GM23338 (cell line): ENCODE measurements around the gene SRM. TPM values are rescaled to one million over a fixed set of nuclear protein-coding genes. Genes with fewer than 3 reads are reported as not detected.

Experiments
- ATAC-seq: fragments of 200-7000 bp; cut with Tn5 transposase; 3 replicates; pipeline ENCODE4 v1.9.1; 2020
- DNase-seq: peaks from one replicate; pipeline ENCODE4 v3.0.0-alpha.2; 2015; ENCODE audit warnings: low spot score
- H2AFZ ChIP-seq: fragments of 200-600 bp; sonication (generic); 2 replicates; pipeline ENCODE4 v1.8.0; 2016; ENCODE audit warnings: antibody characterized with exemption, mild to moderate bottlenecking, moderate library complexity
- H3F3A ChIP-seq: fragments of 200-600 bp; sonication (generic); replicated peaks from 2 replicates; pipeline ENCODE4 v1.8.0; 2017; ENCODE audit warnings: antibody characterized with exemption, mixed run types, low read depth
- H3K27ac ChIP-seq: fragments of 200-600 bp; sonication (generic); 2 replicates; pipeline ENCODE4 v1.6.1; 2016; ENCODE audit warnings: low read depth
- H3K27me3 ChIP-seq: fragments of 200-600 bp; sonication (generic); 2 replicates; pipeline ENCODE4 v1.8.0; 2016; ENCODE audit warnings: mild to moderate bottlenecking, mixed run types, moderate library complexity; ENCODE audit not compliant: insufficient read depth
- H3K36me3 ChIP-seq: fragments of 200-600 bp; sonication (generic); 2 replicates; pipeline ENCODE4 v1.8.0; 2016; ENCODE audit warnings: mild to moderate bottlenecking; ENCODE audit not compliant: insufficient read depth
- H3K4me1 ChIP-seq: fragments of 200-600 bp; sonication (generic); 2 replicates; pipeline ENCODE4 v1.8.0; 2016; ENCODE audit warnings: mild to moderate bottlenecking, moderate library complexity; ENCODE audit not compliant: insufficient read depth
- H3K4me2 ChIP-seq: fragments of 200-600 bp; sonication (generic); 2 replicates; pipeline ENCODE4 v1.7.1; 2017; ENCODE audit warnings: mixed run types
- H3K4me3 ChIP-seq: fragments of 200-600 bp; sonication (generic); 2 replicates; pipeline ENCODE4 v1.6.1; 2016; ENCODE audit warnings: mixed run types
- H3K79me2 ChIP-seq: fragments of 200-600 bp; sonication (generic); replicated peaks from 2 replicates; pipeline ENCODE4 v1.8.0; 2017; ENCODE audit warnings: mild to moderate bottlenecking; ENCODE audit not compliant: insufficient read depth
- H3K9me2 ChIP-seq: fragments of 200-600 bp; sonication (generic); 2 replicates; pipeline ENCODE4 v1.8.0; 2017; ENCODE audit not compliant: insufficient read depth
- H4K20me1 ChIP-seq: fragments of 200-600 bp; sonication (generic); replicated peaks from 2 replicates; pipeline ENCODE4 v1.8.0; 2017; ENCODE audit warnings: mild to moderate bottlenecking; ENCODE audit not compliant: insufficient read depth
- H3K27ac Mint-ChIP-seq: 2 replicates; pipeline ENCODE4 v1.8.0; 2020; ENCODE audit warnings: inconsistent platforms, mild to moderate bottlenecking, moderate library complexity, mixed read lengths
- H3K27me3 Mint-ChIP-seq: 3 replicates; pipeline ENCODE4 v1.8.0; 2022; ENCODE audit warnings: low read depth, mild to moderate bottlenecking, moderate library complexity, mixed read lengths, inconsistent platforms; ENCODE audit not compliant: insufficient read depth, poor library complexity
- H3K36me3 Mint-ChIP-seq: 3 replicates; pipeline ENCODE4 v1.8.0; 2021; ENCODE audit warnings: low read depth, mild to moderate bottlenecking, inconsistent platforms, moderate library complexity, mixed read lengths
- H3K4me1 Mint-ChIP-seq: 3 replicates; pipeline ENCODE4 v1.8.0; 2020; ENCODE audit warnings: mild to moderate bottlenecking, inconsistent platforms, mixed read lengths
- H3K4me3 Mint-ChIP-seq: 3 replicates; pipeline ENCODE4 v1.8.0; 2021; ENCODE audit warnings: moderate library complexity, mild to moderate bottlenecking, inconsistent platforms, mixed read lengths
- H3K9me3 Mint-ChIP-seq: 3 replicates; pipeline ENCODE4 v1.8.0; 2020; ENCODE audit warnings: moderate library complexity, mild to moderate bottlenecking, inconsistent platforms, mixed read lengths
- CREB1 ChIP-seq: fragments of 250-450 bp; sonication (Bioruptor Pico); IDR thresholded peaks from 2 replicates; pipeline ENCODE4 v1.5.0; 2020; ENCODE audit warnings: low read depth, mild to moderate bottlenecking, moderate library complexity
- EZH2 ChIP-seq: fragments of 200-600 bp; sonication (generic); IDR thresholded peaks from one replicate; pipeline ENCODE4 v1.8.0; 2017; ENCODE audit warnings: antibody characterized with exemption, mild to moderate bottlenecking, low read depth; ENCODE audit not compliant: unreplicated experiment
- EZH2phosphoT487 ChIP-seq: fragments of 200-600 bp; sonication (generic); IDR thresholded peaks from one replicate; pipeline ENCODE4 v1.8.1; 2018; ENCODE audit warnings: antibody characterized with exemption; ENCODE audit not compliant: unreplicated experiment
- NANOG ChIP-seq: IDR thresholded peaks from 2 replicates; pipeline ENCODE4 v1.6.1; 2016; ENCODE audit warnings: antibody characterized with exemption, borderline replicate concordance
- POLR2AphosphoS5 ChIP-seq: IDR thresholded peaks from 2 replicates; pipeline ENCODE4 v1.6.1; 2016; ENCODE audit warnings: antibody characterized with exemption, low read depth
- STAT1 ChIP-seq: IDR thresholded peaks from one replicate; pipeline ENCODE4 v1.6.1; 2016; ENCODE audit warnings: antibody characterized with exemption; ENCODE audit not compliant: unreplicated experiment
- ZNF331 ChIP-seq: fragments of 250-450 bp; sonication (Bioruptor Pico); IDR thresholded peaks from 2 replicates; pipeline ENCODE4 v1.5.0; 2020; ENCODE audit warnings: low read depth, mild to moderate bottlenecking, moderate library complexity
- polyA plus RNA-seq: library from polyadenylated mRNA; unstranded; fragments of >200 nt; fragmentation: Nextera tagmentation; extraction: Ambion mirVana; gene quantifications from 2 replicates; pipeline ENCODE4 v1.2.1, GENCODE V29; 2016
- total RNA-seq: library from RNA; depleted of rRNA; stranded (reverse); fragments of >200 nt; shearing (Covaris generic); gene quantifications from 2 replicates; pipeline ENCODE4 v1.2.3, GENCODE V29; 2014
- TF ChIP-seq, protein P1 (sequence below): IDR thresholded peaks from 2 replicates; pipeline ENCODE4 v1.6.1; 2016; ENCODE audit warnings: antibody characterized with exemption
- TF ChIP-seq, protein P2 (sequence below): fragments of 250-450 bp; sonication (Bioruptor Pico); IDR thresholded peaks from 2 replicates; pipeline ENCODE4 v1.5.0; 2020; ENCODE audit warnings: mild to moderate bottlenecking, moderate library complexity
- TF ChIP-seq, protein P3 (sequence below): IDR thresholded peaks from one replicate; pipeline ENCODE4 v1.6.1; 2018; ENCODE audit warnings: antibody characterized with exemption; ENCODE audit not compliant: unreplicated experiment

Gene SRM
- total and polyA plus RNA-seq, 2 experiments from 2014 or later, result 170 to 253 TPM

DNA sequence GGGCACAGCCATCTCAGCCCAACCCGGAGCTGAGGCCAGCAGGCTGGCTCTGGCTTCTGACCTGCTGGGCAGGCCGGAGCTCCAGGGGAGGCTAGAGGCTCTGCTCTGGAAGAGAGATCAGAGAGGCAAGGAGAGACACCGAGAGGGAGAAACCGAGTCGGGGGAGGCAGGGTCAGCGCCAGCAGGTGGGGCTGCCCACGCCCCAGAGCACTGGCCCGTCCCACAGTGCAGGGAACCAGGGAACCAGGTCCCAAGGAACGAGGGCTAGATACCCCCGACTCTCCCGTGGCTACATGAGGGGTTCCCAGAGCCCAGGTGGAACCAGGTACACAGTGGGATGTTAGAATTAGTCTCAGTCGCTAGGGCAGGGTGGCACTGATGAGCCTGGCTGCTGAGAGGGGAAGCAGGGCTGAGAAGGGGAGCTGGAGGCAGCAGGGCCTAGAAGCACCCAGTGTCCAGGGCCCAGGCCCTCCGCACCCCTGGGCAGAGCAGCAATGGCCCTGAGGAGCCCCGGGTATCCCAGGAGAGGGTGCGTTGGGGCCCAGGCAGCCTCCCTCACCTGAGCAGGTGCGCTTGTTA, 14.9 kb downstream of the SRM start (continued):
- TF ChIP-seq, protein P1, sequence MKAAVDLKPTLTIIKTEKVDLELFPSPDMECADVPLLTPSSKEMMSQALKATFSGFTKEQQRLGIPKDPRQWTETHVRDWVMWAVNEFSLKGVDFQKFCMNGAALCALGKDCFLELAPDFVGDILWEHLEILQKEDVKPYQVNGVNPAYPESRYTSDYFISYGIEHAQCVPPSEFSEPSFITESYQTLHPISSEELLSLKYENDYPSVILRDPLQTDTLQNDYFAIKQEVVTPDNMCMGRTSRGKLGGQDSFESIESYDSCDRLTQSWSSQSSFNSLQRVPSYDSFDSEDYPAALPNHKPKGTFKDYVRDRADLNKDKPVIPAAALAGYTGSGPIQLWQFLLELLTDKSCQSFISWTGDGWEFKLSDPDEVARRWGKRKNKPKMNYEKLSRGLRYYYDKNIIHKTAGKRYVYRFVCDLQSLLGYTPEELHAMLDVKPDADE, result no peak
- TF ChIP-seq, protein P2, sequence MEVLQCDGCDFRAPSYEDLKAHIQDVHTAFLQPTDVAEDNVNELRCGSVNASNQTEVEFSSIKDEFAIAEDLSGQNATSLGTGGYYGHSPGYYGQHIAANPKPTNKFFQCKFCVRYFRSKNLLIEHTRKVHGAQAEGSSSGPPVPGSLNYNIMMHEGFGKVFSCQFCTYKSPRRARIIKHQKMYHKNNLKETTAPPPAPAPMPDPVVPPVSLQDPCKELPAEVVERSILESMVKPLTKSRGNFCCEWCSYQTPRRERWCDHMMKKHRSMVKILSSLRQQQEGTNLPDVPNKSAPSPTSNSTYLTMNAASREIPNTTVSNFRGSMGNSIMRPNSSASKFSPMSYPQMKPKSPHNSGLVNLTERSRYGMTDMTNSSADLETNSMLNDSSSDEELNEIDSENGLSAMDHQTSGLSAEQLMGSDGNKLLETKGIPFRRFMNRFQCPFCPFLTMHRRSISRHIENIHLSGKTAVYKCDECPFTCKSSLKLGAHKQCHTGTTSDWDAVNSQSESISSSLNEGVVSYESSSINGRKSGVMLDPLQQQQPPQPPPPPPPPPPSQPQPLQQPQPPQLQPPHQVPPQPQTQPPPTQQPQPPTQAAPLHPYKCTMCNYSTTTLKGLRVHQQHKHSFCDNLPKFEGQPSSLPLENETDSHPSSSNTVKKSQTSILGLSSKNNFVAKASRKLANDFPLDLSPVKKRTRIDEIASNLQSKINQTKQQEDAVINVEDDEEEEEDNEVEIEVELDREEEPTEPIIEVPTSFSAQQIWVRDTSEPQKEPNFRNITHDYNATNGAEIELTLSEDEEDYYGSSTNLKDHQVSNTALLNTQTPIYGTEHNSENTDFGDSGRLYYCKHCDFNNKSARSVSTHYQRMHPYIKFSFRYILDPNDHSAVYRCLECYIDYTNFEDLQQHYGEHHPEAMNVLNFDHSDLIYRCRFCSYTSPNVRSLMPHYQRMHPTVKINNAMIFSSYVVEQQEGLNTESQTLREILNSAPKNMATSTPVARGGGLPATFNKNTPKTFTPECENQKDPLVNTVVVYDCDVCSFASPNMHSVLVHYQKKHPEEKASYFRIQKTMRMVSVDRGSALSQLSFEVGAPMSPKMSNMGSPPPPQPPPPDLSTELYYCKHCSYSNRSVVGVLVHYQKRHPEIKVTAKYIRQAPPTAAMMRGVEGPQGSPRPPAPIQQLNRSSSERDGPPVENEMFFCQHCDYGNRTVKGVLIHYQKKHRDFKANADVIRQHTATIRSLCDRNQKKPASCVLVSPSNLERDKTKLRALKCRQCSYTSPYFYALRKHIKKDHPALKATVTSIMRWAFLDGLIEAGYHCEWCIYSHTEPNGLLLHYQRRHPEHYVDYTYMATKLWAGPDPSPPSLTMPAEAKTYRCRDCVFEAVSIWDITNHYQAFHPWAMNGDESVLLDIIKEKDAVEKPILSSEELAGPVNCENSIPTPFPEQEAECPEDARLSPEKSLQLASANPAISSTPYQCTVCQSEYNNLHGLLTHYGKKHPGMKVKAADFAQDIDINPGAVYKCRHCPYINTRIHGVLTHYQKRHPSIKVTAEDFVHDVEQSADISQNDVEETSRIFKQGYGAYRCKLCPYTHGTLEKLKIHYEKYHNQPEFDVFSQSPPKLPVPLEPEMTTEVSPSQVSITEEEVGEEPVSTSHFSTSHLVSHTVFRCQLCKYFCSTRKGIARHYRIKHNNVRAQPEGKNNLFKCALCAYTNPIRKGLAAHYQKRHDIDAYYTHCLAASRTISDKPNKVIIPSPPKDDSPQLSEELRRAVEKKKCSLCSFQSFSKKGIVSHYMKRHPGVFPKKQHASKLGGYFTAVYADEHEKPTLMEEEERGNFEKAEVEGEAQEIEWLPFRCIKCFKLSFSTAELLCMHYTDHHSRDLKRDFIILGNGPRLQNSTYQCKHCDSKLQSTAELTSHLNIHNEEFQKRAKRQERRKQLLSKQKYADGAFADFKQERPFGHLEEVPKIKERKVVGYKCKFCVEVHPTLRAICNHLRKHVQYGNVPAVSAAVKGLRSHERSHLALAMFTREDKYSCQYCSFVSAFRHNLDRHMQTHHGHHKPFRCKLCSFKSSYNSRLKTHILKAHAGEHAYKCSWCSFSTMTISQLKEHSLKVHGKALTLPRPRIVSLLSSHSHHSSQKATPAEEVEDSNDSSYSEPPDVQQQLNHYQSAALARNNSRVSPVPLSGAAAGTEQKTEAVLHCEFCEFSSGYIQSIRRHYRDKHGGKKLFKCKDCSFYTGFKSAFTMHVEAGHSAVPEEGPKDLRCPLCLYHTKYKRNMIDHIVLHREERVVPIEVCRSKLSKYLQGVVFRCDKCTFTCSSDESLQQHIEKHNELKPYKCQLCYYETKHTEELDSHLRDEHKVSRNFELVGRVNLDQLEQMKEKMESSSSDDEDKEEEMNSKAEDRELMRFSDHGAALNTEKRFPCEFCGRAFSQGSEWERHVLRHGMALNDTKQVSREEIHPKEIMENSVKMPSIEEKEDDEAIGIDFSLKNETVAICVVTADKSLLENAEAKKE (CRISPR knock-in tag), result no peak
- TF ChIP-seq NANOG (no peak), EZH2phosphoT487 (no peak), POLR2AphosphoS5 (no peak), ZNF331 (CRISPR knock-in tag) (no peak)

DNA sequence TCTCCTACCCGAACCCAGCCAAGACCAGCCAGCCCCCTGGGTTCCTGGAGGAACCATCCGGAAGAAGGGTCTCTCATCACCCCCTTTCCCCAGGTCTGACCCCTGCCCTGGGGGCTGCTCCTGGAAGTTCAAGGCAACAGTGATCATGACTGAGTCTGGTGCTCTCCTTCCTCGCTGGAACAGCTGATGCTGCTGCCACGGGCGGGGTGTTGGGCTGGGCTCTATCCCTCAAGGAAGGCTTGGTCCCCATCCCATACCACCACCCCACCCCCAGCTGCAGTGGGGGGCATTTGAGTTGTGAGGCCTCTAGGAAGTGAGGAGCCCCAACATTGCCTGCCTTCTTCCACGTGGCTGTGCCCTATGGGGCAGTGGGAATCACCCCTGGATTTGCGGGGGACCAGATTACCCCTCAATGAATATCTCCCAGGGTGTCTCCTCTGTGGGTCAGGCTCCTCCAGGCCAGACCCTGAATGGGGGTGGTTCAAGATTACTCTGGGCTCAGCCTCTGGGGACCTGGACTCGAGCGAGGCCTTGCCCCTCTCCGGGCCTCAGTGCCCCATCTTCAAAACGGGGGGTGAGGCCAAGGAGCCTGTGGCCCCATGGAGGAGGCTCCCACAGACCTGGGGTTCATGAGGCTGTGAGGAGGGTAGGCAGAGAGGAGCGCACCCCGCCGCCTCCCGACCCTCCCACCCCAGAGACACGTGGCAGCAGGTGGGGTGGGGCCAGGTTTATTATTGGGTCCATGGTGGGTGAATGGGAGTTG, 15.6 kb downstream of the SRM start:
- DNase-seq, result no peak
- H3K4me3 Mint-ChIP-seq, result no peak overlapping the region; the same call in 2 of the 3 replicates
- TF ChIP-seq POLR2AphosphoS5, result no peak
- TF ChIP-seq, protein P3, sequence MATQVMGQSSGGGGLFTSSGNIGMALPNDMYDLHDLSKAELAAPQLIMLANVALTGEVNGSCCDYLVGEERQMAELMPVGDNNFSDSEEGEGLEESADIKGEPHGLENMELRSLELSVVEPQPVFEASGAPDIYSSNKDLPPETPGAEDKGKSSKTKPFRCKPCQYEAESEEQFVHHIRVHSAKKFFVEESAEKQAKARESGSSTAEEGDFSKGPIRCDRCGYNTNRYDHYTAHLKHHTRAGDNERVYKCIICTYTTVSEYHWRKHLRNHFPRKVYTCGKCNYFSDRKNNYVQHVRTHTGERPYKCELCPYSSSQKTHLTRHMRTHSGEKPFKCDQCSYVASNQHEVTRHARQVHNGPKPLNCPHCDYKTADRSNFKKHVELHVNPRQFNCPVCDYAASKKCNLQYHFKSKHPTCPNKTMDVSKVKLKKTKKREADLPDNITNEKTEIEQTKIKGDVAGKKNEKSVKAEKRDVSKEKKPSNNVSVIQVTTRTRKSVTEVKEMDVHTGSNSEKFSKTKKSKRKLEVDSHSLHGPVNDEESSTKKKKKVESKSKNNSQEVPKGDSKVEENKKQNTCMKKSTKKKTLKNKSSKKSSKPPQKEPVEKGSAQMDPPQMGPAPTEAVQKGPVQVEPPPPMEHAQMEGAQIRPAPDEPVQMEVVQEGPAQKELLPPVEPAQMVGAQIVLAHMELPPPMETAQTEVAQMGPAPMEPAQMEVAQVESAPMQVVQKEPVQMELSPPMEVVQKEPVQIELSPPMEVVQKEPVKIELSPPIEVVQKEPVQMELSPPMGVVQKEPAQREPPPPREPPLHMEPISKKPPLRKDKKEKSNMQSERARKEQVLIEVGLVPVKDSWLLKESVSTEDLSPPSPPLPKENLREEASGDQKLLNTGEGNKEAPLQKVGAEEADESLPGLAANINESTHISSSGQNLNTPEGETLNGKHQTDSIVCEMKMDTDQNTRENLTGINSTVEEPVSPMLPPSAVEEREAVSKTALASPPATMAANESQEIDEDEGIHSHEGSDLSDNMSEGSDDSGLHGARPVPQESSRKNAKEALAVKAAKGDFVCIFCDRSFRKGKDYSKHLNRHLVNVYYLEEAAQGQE, result no peak
- no peak for TF ChIP-seq STAT1
- TF ChIP-seq EZH2, result no peak
- no peak for TF ChIP-seq CREB1 (CRISPR knock-in tag)

More for the DNA sequence above, 15.6 kb downstream of the SRM start:
- no peak for ATAC-seq
- Mint-ChIP-seq H3K27ac (no peak overlapping the region), H3K27me3 (peaks cover 7% of the 10 kb centered on the region), H3K36me3 (no peaks in the 10 kb centered on the region), H3K9me3 (no peaks in the 10 kb centered on the region), H3K4me1 (peaks cover 4% of the 10 kb centered on the region)
- H3K79me2 ChIP-seq, result no peaks in the 10 kb centered on the region
- no peaks in the 10 kb centered on the region for H3K36me3 ChIP-seq
- H3K4me2 ChIP-seq, result no peak overlapping the region
- H4K20me1 ChIP-seq, result no peaks in the 10 kb centered on the region
- H3K4me1 ChIP-seq, result peaks cover 5% of the 10 kb centered on the region
- no peak overlapping the region for H3K27ac ChIP-seq
- no peak overlapping the region for H2AFZ ChIP-seq
- 0 out of 2 replicates have a peak, but pooled peaks cover 2% of the 10 kb centered on the region for H3F3A ChIP-seq
- H3K27me3 ChIP-seq, result no peaks in the 10 kb centered on the region
- no peak overlapping the region for H3K4me3 ChIP-seq
- H3K9me2 ChIP-seq, result no peaks in the 10 kb centered on the region
